H1 (cell line): ENCODE data around the gene RIPOR2. TPM values are rescaled to one million over a fixed set of nuclear protein-coding genes. Genes with fewer than 3 reads are reported as not detected.
A peak's percentile ranks its signal among the peaks of the same experiment; 100 is the strongest.

ENCODE experiments used
- CTCF ChIA-PET: fragments of 300-600 bp; sonication (Branson Sonifier 250); formaldehyde crosslinking; loops from one replicate; lab custom pipeline; 2021; ENCODE audit not compliant: partially characterized antibody; lab: Charles Lee
- POLR2A ChIA-PET: fragments of 300-600 bp; sonication (Branson Sonifier 250); formaldehyde crosslinking; loops from one replicate; lab custom pipeline; 2021; ENCODE audit warnings: inconsistent platforms; ENCODE audit not compliant: partially characterized antibody; lab: Charles Lee
- DNase-seq, 2 experiments: peaks; one replicate each; pipeline versions ENCODE4 v3.0.0 to v3.0.0-alpha.2; 2010 to 2022; ENCODE audit warnings: low spot score in 2 of 2, low read depth in 1 of 2, mixed read lengths in 1 of 2
- FAIRE-seq: peaks from 2 replicates; lab custom pipeline; 2011; peaks lifted over from hg19 to GRCh38; lab: Jason Lieb, UNC
- H2AFZ ChIP-seq: 2 replicates; pipeline ENCODE4 v1.8.1; 2012; ENCODE audit warnings: low read length, inconsistent platforms
- H2AK5ac ChIP-seq: 2 replicates; pipeline ENCODE4 v1.6.1; 2013; ENCODE audit warnings: low read depth, low read length
- H2BK120ac ChIP-seq: replicated peaks from 2 replicates; pipeline ENCODE3; 2013; ENCODE audit warnings: low read depth, low read length, inconsistent platforms
- H2BK12ac ChIP-seq: 2 replicates; pipeline ENCODE4 v1.6.1; 2013; ENCODE audit warnings: low read depth, low read length
- H2BK15ac ChIP-seq: 2 replicates; pipeline ENCODE4 v1.6.1; 2013; ENCODE audit warnings: low read length
- H2BK20ac ChIP-seq: 2 replicates; pipeline ENCODE4 v1.6.1; 2013; ENCODE audit warnings: low read length
- H2BK5ac ChIP-seq: 2 replicates; pipeline ENCODE4 v1.6.1; 2013; ENCODE audit warnings: low read depth, low read length
- H3K14ac ChIP-seq: 2 replicates; pipeline ENCODE4 v1.6.1; 2013; ENCODE audit warnings: inconsistent platforms; ENCODE audit not compliant: insufficient read length
- H3K18ac ChIP-seq: 2 replicates; pipeline ENCODE4 v1.6.1; 2013; ENCODE audit warnings: low read length; ENCODE audit errors: extremely low read depth
- H3K23ac ChIP-seq: 2 replicates; pipeline ENCODE4 v1.6.1; 2013; ENCODE audit warnings: inconsistent platforms; ENCODE audit not compliant: insufficient read length
- H3K23me2 ChIP-seq: 2 replicates; pipeline ENCODE4 v1.6.1; 2013; ENCODE audit warnings: low read depth, low read length
- H3K27ac ChIP-seq: 2 replicates; pipeline ENCODE4 v1.6.1; 2011; ENCODE audit warnings: low read depth, low read length, inconsistent platforms
- H3K27me3 ChIP-seq, 4 experiments: replicated peaks in 1 of 4; 1 replicate in 1 of 4; 2 replicates in 3 of 4; pipeline versions ENCODE4 v1.6.1 to v1.8.1; 2011 to 2013; ENCODE audit warnings: low read length in 3 of 4, mild to moderate bottlenecking in 3 of 4, inconsistent platforms in 2 of 4, mixed read lengths in 2 of 4, moderate library complexity in 1 of 4; ENCODE audit not compliant: control insufficient read depth in 3 of 4, insufficient read depth in 3 of 4; ENCODE audit errors: extremely low read depth in 1 of 4
- H3K36me3 ChIP-seq, 4 experiments: 2 replicates each; pipeline versions ENCODE4 v1.6.1 to v1.8.1; 2011 to 2013; ENCODE audit warnings: mild to moderate bottlenecking in 4 of 4, low read length in 3 of 4, moderate library complexity in 2 of 4, control low read depth in 1 of 4, inconsistent platforms in 1 of 4; ENCODE audit not compliant: insufficient read depth in 4 of 4, control insufficient read depth in 2 of 4
- H3K4ac ChIP-seq: replicated peaks from 2 replicates; pipeline ENCODE3; 2013; ENCODE audit warnings: low read length, low read depth, mixed read lengths, inconsistent platforms; ENCODE audit not compliant: insufficient read length
- H3K4me1 ChIP-seq, 4 experiments: replicated peaks in 1 of 4; 1 replicate in 1 of 4; 2 replicates in 3 of 4; pipeline versions ENCODE4 v1.6.1 to v1.8.1; 2011 to 2013; ENCODE audit warnings: low read length in 3 of 4, inconsistent platforms in 2 of 4, mixed read lengths in 1 of 4; ENCODE audit not compliant: insufficient read depth in 4 of 4, control insufficient read depth in 3 of 4
- H3K4me2 ChIP-seq, 2 experiments: 2 replicates each; pipeline versions ENCODE4 v1.6.1 to v1.8.1; 2011 to 2013; ENCODE audit warnings: low read depth in 2 of 2, low read length in 2 of 2, control low read depth in 1 of 2, inconsistent platforms in 1 of 2, mild to moderate bottlenecking in 1 of 2; ENCODE audit not compliant: insufficient read depth in 1 of 2
- H3K4me3 ChIP-seq, 4 experiments: fragments of 200-600, 300-600 bp in 1 of 4; sonication (generic), shearing (Covaris generic), sonication (Bioruptor Twin) in 1 of 4; 2 replicates each; pipeline versions ENCODE4 v1.5.1 to v1.8.1; 2011 to 2016; ENCODE audit warnings: low read length in 4 of 4, low read depth in 3 of 4, control low read depth in 2 of 4, inconsistent platforms in 2 of 4, mild to moderate bottlenecking in 2 of 4, mixed read lengths in 1 of 4, moderate library complexity in 1 of 4; ENCODE audit not compliant: insufficient read depth in 2 of 4; ENCODE audit errors: extremely low read depth in 1 of 4
- H3K56ac ChIP-seq: replicated peaks from 2 replicates; pipeline ENCODE3; 2013; ENCODE audit warnings: low read depth, mild to moderate bottlenecking, mixed read lengths, low read length, inconsistent platforms; ENCODE audit not compliant: insufficient read length
- H3K79me1 ChIP-seq: 2 replicates; pipeline ENCODE4 v1.6.1; 2013; ENCODE audit warnings: low read depth, low read length, control low read depth
- H3K79me2 ChIP-seq, 2 experiments: 2 replicates each; pipeline versions ENCODE4 v1.6.1 to v1.8.1; 2012 to 2013; ENCODE audit warnings: low read length in 2 of 2, mild to moderate bottlenecking in 2 of 2, inconsistent platforms in 1 of 2; ENCODE audit not compliant: insufficient read depth in 2 of 2, control insufficient read depth in 1 of 2
- H3K9ac ChIP-seq, 4 experiments: replicated peaks in 1 of 4; 1 replicate in 1 of 4; 2 replicates in 3 of 4; pipeline versions ENCODE4 v1.6.1 to v1.8.1; 2011 to 2013; ENCODE audit warnings: low read depth in 3 of 4, low read length in 3 of 4, control low read depth in 2 of 4, mild to moderate bottlenecking in 2 of 4, moderate library complexity in 2 of 4, inconsistent platforms in 1 of 4; ENCODE audit errors: extremely low read depth in 1 of 4
- H3K9me3 ChIP-seq, 2 experiments: 2 replicates each; pipeline versions ENCODE4 v1.6.1 to v1.8.1; 2012 to 2013; ENCODE audit warnings: mild to moderate bottlenecking in 2 of 2, moderate library complexity in 2 of 2, control low read depth in 1 of 2, inconsistent platforms in 1 of 2, low read depth in 1 of 2, low read length in 1 of 2, mixed read lengths in 1 of 2; ENCODE audit not compliant: insufficient read depth in 2 of 2
- H4K20me1 ChIP-seq, 2 experiments: replicated peaks in 1 of 2; 2 replicates each; pipeline versions ENCODE3 to v1.8.1; 2011 to 2013; ENCODE audit warnings: inconsistent platforms in 2 of 2, low read length in 2 of 2, mild to moderate bottlenecking in 1 of 2; ENCODE audit not compliant: insufficient read depth in 2 of 2, control insufficient read depth in 1 of 2
- H4K5ac ChIP-seq: 2 replicates; pipeline ENCODE4 v1.6.1; 2013; ENCODE audit warnings: low read length, low read depth, mixed read lengths, inconsistent platforms; ENCODE audit not compliant: insufficient read length
- H4K8ac ChIP-seq: 2 replicates; pipeline ENCODE4 v1.8.0; 2013; ENCODE audit warnings: mild to moderate bottlenecking, moderate library complexity, low read length, inconsistent platforms; ENCODE audit not compliant: insufficient read depth; ENCODE audit errors: extremely low read depth
- H4K91ac ChIP-seq: replicated peaks from 2 replicates; pipeline ENCODE3; 2013; ENCODE audit warnings: low read length, mixed read lengths, inconsistent platforms; ENCODE audit not compliant: insufficient read length
- BACH1 ChIP-seq: IDR thresholded peaks from 2 replicates; pipeline ENCODE4 v1.6.1; 2012; ENCODE audit warnings: low read length, improper control_type of control experiment
- HDAC6 ChIP-seq: IDR thresholded peaks from one replicate; pipeline ENCODE4 v1.7.1; 2012; ENCODE audit warnings: low read depth, mild to moderate bottlenecking, inconsistent platforms, low read length, moderate library complexity
- POLR2A ChIP-seq, 2 experiments: IDR thresholded peaks; 1 replicate in 1 of 2; 2 replicates in 1 of 2; pipeline ENCODE4 v1.6.1; 2011; ENCODE audit warnings: low read depth in 2 of 2, low read length in 2 of 2, mild to moderate bottlenecking in 2 of 2; ENCODE audit errors: control extremely low read depth in 1 of 2
- POU5F1 ChIP-seq: IDR thresholded peaks from 2 replicates; pipeline ENCODE4 v1.6.1; 2011; ENCODE audit warnings: low read depth, mild to moderate bottlenecking, low read length, moderate library complexity
- RBBP5 ChIP-seq: IDR thresholded peaks from 2 replicates; pipeline ENCODE4 v1.7.1; 2012; ENCODE audit warnings: low read depth, mild to moderate bottlenecking, inconsistent platforms, low read length, moderate library complexity, borderline replicate concordance
- SAP30 ChIP-seq: fragments of 300-600 bp; sonication (generic); IDR thresholded peaks from 2 replicates; pipeline ENCODE4 v1.7.1; 2012; ENCODE audit warnings: low read length, moderate library complexity, mild to moderate bottlenecking, inconsistent platforms; ENCODE audit not compliant: insufficient read depth, insufficient replicate concordance
- SIN3A ChIP-seq, 2 experiments: IDR thresholded peaks in 1 of 2; conservative IDR thresholded peaks in 1 of 2; 2 replicates each; pipeline ENCODE4 v1.6.1; 2011 to 2012; ENCODE audit warnings: low read length in 2 of 2, improper control_type of control experiment in 1 of 2, low read depth in 1 of 2, mild to moderate bottlenecking in 1 of 2
- WGBS, 2 experiments: shearing (Covaris generic) in 1 of 2; methylation state at CpG; one replicate each; pipeline versions ENCODE4 v1.1.6 to v1.1.7; 2013 to 2015; ENCODE audit warnings: low lambda C conversion rate in 2 of 2, mixed read lengths in 2 of 2, inconsistent platforms in 1 of 2, low coverage in 1 of 2, missing lambda C conversion rate in 1 of 2; ENCODE audit not compliant: insufficient replicate concordance in 2 of 2, insufficient coverage in 1 of 2, insufficient read length in 1 of 2; ENCODE audit errors: extremely low coverage in 1 of 2, missing lambda C conversion rate in 1 of 2; 5-methylcytosine and 5-hydroxymethylcytosine counted together
- polyA plus RNA-seq, 7 experiments: library from polyadenylated mRNA; depleted of rRNA in 3 of 7; stranded (reverse) in 5 of 7; unstranded in 2 of 7; fragments of >200 nt in 5 of 7; fragments of 200-250 nt in 2 of 7; gene quantifications; 1 replicate in 5 of 7; 2 replicates in 1 of 7; 4 replicates in 1 of 7; pipeline versions ENCODE4 v1.2.1 to v1.2.3, GENCODE V29; 2011 to 2013; ENCODE audit warnings: missing spikeins in 2 of 7, mixed read lengths in 2 of 7
- total RNA-seq: library from RNA; stranded (reverse); fragmentation: NEBNext Ultra II Directional; extraction: Animal tissue kit (Norgen Biotek cat#: 25700); gene quantifications from 2 replicates; pipeline ENCODE4 v1.2.1, GENCODE V29; 2021

RIPOR2 gene
- total and polyA plus RNA-seq, 2 of the 8 experiments (the other 6 are each of a cell fraction or from before 2014, with no cell fraction given) = 16.7 to 45.6 TPM

- Histone ChIP-seq H3K27ac (peak overlapping the region; percentile 96), H3K4ac (peak overlapping the region; percentile 96), H3K9ac (peak overlapping the region in 3 of 4 experiments; percentile 33 to 60 (median 56); a peak in 5 of 7 replicates), H3K14ac (peak overlapping the region; percentile 73), H4K5ac (peak overlapping the region; percentile 74), H3K23me2 (no peaks in the 10 kb centered on the region), H2BK120ac (peak overlapping the region; percentile 100), H2BK20ac (peak overlapping the region; percentile 99; the same call in 1 of the 2 replicates), H2AK5ac (peak overlapping the region; percentile 98; the same call in 1 of the 2 replicates), H2BK15ac (no peak overlapping the region), H3K36me3 (no peaks in the 10 kb centered on the region), H3K4me1 (peaks cover 17 to 42% (median 31%) of the 10 kb centered on the region in 4 experiments; a peak in 6 of 7 replicates), H2BK5ac (peak overlapping the region; percentile 99), H3K23ac (no peak overlapping the region), H3K27me3 (no peaks in the 10 kb centered on the region), H3K18ac (peak overlapping the region; percentile 95), H3K79me2 (no peaks in the 10 kb centered on the region), H3K56ac (peak overlapping the region; percentile 84), H2AFZ (no peak overlapping the region), H3K4me2 (peak overlapping the region; percentile 49 to 60), H3K4me3 (peak overlapping the region in 3 of 4 experiments; percentile 6 to 46 (median 13); a peak in 4 of 8 replicates), H4K91ac (peak overlapping the region; percentile 98), H4K8ac (peak overlapping the region; percentile 90; the same call in 1 of the 2 replicates), H4K20me1 (no peaks in the 10 kb centered on the region), H2BK12ac (peak overlapping the region; percentile 99), H3K79me1 (no peaks in the 10 kb centered on the region), H3K9me3 (no peaks in the 10 kb centered on the region)
- DNase-seq = peak in 1 of 2 experiments; percentile 65
- WGBS, 2 experiments = 12% methylated on average over 4 of the region's 4 CpGs; no CpG with 5 or more reads in 1 of the 2 experiments
- FAIRE-seq = peak; percentile 97
- CTCF ChIA-PET = interaction anchor here (1.2 to 9.4 kb wide), 7 partner anchors 9 to 82 kb away, joined by 3 to 101 read pairs (median 6); partner anchors contain the start of gene RIPOR2
- POLR2A ChIA-PET = interaction anchor here (0.7 to 3.7 kb wide), 21 partner anchors 10 to 314 kb away, joined by 3 to 29 read pairs (median 5); partner anchors contain the start of genes ACOT13 and TDP2
- TF ChIP-seq HDAC6 (no peak), RBBP5 (peak; percentile 19; the same call in 1 of the 2 replicates), POLR2A (IDR thresholded peaks at IDR 0.05; ENCODE audit: control extremely low read depth in 1 of 2, low read depth in 2 of 2, low read length in 2 of 2) (peak; percentile 45 to 86), SAP30 (no peak), SIN3A (conservative IDR thresholded peaks at IDR 0.05 in 1 of 2, IDR thresholded peaks at IDR 0.05 in 1 of 2; ENCODE audit: low read depth in 1 of 2, low read length in 2 of 2) (no peak), POU5F1 (0 out of 2 replicates have a peak, but pooled peaks have one; percentile 1), BACH1 (no peak)
Measured at GRCh38 chr6:24980507-24981385, 45.0 kb upstream of the RIPOR2 start.
